Ectodermal cell (in vitro differentiated cells): ENCODE measurements around the gene SLFN12.
"Not testable (repeated sequence)": the region's sequence is repeated elsewhere in the genome, so short reads cannot be mapped to it uniquely, and the experiment has no call there.

ENCODE experiments used
- H3K27ac ChIP-seq: 2 replicates; pipeline ENCODE4 v1.7.0; 2013; ENCODE audit warnings: mild to moderate bottlenecking, low read depth, low read length; ENCODE audit not compliant: insufficient read depth, poor library complexity, severe bottlenecking
- H3K27me3 ChIP-seq: 2 replicates; pipeline ENCODE4 v1.7.0; 2013; ENCODE audit warnings: mild to moderate bottlenecking, low read length; ENCODE audit not compliant: insufficient read depth, control insufficient read depth, poor library complexity, severe bottlenecking
- H3K36me3 ChIP-seq: one replicate; pipeline ENCODE4 v1.7.0; 2013; ENCODE audit warnings: low read length; ENCODE audit not compliant: control insufficient read depth, insufficient read depth
- H3K4me1 ChIP-seq: one replicate; pipeline ENCODE4 v1.7.0; 2013; ENCODE audit warnings: low read length; ENCODE audit not compliant: control insufficient read depth, insufficient read depth
- H3K4me3 ChIP-seq: 2 replicates; pipeline ENCODE4 v1.7.0; 2013; ENCODE audit warnings: low read depth, low read length, control low read depth; ENCODE audit not compliant: insufficient read depth
- H3K9me3 ChIP-seq: 2 replicates; pipeline ENCODE4 v1.7.0; 2013; ENCODE audit warnings: mild to moderate bottlenecking, low read length, moderate library complexity; ENCODE audit not compliant: control insufficient read depth
- WGBS, 2 experiments: methylation state at CpG; one replicate each; pipeline ENCODE4 v1.1.7; 2013; ENCODE audit warnings: missing lambda C conversion rate in 2 of 2; 5-methylcytosine and 5-hydroxymethylcytosine counted together

SLFN12 gene

DNA sequence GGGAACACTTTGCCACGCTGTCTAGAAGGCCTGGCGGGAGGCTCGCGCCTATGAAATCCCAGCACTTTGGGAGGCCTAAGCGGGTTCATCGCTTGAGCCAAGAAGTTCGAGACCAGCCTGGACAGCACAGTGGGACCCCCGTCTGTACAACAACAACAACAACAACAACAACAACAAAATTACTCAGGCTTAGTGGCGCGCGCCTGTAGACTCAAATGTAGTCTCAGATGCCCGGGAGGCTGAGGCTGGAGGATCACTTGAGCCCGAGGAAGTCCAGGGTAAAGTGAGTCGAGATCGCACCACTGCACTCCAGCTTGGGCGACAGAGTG is 16.6 kb upstream of the SLFN12 start:
- peaks cover 16% of the 10 kb centered on the region for H3K27me3 ChIP-seq
- no peaks in the 10 kb centered on the region for H3K36me3 ChIP-seq
- no peak overlapping the region for H3K4me3 ChIP-seq
- H3K27ac ChIP-seq: no peak overlapping the region
- H3K4me1 ChIP-seq: no peaks in the 10 kb centered on the region
- no peaks in the 10 kb centered on the region for H3K9me3 ChIP-seq
- 84 to 87% methylated on average over 16 of the region's 16 CpGs for WGBS, 2 experiments

DNA sequence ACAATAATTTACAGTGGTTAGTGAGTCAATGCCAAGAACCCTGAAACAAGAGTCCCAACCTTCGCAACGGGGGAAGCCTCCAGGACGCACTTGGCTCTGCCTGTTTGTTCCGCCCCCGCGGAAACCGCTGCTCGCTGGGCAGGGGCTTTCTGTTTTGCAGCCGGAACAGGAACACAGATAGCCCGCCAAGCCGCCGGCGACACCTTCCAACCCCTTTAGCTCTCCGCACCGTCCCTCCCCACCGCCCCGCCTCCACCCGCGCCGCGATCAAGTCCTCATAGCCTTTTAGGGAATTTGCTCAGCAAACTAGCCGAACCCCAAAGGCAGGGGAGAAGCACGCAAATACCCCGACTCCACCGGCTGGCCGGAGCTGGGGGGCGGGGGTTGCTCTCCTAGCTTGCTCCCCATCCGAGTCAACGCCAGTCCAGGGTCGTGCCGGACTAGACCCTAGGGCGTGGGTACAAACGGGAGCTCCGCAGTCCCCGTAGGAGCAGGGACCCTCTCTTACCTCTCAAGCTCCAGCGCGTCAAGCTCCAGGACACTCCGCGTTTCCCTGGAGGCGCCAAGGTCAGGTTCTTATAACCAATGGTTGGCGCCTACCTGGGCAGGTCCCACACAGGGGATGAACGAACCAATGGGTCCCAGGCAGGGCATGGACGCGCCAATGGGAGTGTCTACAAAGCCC is 16.1 kb upstream of the SLFN12 start, which contains the start of gene SLFN13:
SLFN13 (minus strand) TSS at position 553 of the 685 bp plus-strand sequence. CDS start 3,086 bp downstream, outside the sequence.
- Histone ChIP-seq H3K4me3 (peak within 1 kb of the TSS; percentile 3), H3K36me3 (no peaks in the 10 kb centered on the region), H3K27me3 (peaks cover 16% of the 10 kb centered on the region), H3K9me3 (no peaks in the 10 kb centered on the region), H3K4me1 (no peaks in the 10 kb centered on the region), H3K27ac (no peak within 1 kb of the TSS)
- WGBS, 2 experiments: 66 to 69% methylated on average over 44 of the region's 44 CpGs

DNA sequence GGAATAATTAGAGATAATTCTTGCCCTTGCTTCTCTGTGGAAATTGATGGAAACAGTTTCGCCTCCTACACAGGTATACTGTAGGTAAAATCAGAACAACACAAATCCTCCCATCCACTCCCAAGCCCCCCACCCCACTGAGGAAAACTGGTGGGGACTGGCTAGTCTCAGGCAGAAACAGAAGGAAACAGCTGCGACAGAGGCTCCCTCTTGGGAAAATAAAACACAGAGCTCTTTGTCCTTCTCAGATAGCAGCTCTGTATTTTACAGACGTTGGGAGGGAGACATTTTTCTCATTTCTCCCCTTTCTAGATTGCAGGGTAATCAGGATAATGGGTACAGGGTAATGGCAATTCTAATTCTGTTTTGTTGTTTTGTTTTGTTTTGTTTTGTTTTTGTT is 15.2 kb upstream of the SLFN12 start:
- no peaks in the 10 kb centered on the region for H3K36me3 ChIP-seq
- no peaks in the 10 kb centered on the region for H3K9me3 ChIP-seq
- H3K4me3 ChIP-seq: no peak overlapping the region
- no peak overlapping the region for H3K27ac ChIP-seq
- peaks cover 16% of the 10 kb centered on the region for H3K27me3 ChIP-seq
- no peaks in the 10 kb centered on the region for H3K4me1 ChIP-seq
- WGBS, 2 experiments: 46 to 63% methylated on average over 3 of the region's 3 CpGs

DNA sequence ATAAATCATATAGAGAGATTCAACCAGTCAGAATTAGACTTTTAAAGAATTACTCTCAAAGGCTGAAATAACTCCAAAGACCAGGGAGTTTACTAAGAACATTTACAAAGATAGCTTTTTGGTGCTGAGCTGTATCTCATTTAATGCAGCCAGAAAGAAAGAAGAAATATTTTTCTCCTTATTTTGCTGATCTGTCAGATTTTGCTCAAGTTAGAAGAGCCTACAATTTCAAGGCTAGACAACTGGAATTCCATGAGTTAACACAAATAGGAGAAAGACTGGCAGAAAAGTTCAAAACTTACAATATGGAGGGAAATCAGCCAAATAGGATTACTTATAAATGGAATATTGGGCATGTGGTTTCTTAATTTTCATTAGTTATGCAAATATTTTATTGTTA is 6.1 kb upstream of the SLFN12 start:
- H3K27ac ChIP-seq: no peak overlapping the region
- H3K27me3 ChIP-seq: no peaks in the 10 kb centered on the region
- H3K36me3 ChIP-seq: no peaks in the 10 kb centered on the region
- H3K9me3 ChIP-seq: no peaks in the 10 kb centered on the region
- peaks cover 3% of the 10 kb centered on the region for H3K4me1 ChIP-seq
- H3K4me3 ChIP-seq: no peak overlapping the region

DNA sequence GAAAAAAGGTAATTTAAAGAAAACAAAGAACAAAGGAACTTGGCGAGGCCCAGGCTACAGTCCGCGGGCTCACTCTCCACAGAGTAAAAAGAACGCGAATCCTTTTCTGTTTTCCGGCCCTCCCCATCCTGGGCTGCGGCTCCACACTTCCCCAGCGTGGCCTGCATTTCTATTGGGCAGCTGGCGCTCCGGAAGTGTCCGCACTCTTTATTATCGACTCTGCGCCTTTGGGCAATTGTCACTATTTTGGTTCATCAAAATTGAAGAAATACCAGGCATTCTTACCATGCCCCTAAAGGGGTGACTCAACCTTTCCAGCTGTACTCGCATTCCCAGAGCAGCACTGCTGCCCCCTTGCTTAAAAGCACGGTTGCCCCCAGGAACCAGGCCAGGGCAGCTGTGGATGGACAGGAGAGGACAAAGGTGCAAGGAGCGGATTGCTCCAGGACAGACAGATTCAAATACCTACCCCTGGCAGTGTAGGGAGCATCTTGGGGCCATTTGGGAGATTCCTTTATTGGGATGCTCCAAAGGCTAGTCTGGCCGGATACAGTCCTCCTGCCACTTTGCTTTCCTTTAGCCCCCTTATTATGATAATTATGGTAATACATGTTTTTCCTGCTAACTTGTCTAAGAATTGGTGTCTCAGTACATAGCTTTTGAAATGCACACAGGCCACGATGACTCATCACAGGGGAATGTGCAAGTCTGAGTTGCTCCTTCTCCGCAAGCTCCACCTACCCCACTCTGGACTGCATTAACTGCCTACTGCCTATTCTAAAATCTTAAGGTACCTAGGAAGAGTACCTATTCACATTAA is 985 bp upstream of the SLFN12 start:
- no peak overlapping the region for H3K4me3 ChIP-seq
- WGBS, 2 experiments: 65 to 69% methylated on average over 18 to 19 of the region's 19 CpGs
- peak overlapping the region; percentile 85 for H3K27ac ChIP-seq
- peaks cover 5% of the 10 kb centered on the region for H3K4me1 ChIP-seq
- no peaks in the 10 kb centered on the region for H3K9me3 ChIP-seq
- H3K27me3 ChIP-seq: peaks cover 4% of the 10 kb centered on the region
- H3K36me3 ChIP-seq: no peaks in the 10 kb centered on the region

DNA sequence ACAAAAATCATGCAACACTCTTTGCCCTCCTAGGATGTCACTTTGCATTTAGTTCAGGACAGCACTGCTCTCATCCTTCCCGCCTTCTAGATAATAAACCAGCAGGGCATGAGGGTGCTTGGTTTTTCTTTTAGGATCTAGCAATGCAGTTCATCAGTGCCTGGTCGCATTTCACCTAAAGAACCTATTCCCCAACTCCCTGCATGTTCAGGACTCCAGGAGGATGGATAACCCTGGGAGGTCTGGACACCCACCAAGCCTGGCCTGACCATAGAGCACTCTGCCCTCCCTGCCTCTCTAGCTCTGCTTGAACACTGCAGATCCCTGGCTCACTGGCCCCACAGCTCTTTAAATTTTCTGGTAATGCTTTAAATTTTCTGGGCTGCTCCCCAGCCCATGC is 2.6 kb downstream of the SLFN12 start:
- Histone ChIP-seq H3K27ac (no peak overlapping the region), H3K4me3 (no peak overlapping the region), H3K4me1 (peaks cover 5% of the 10 kb centered on the region), H3K27me3 (peaks cover 4% of the 10 kb centered on the region), H3K36me3 (no peaks in the 10 kb centered on the region), H3K9me3 (no peaks in the 10 kb centered on the region)
- WGBS, 2 experiments: 48 to 56% methylated on average over 2 of the region's 2 CpGs

DNA sequence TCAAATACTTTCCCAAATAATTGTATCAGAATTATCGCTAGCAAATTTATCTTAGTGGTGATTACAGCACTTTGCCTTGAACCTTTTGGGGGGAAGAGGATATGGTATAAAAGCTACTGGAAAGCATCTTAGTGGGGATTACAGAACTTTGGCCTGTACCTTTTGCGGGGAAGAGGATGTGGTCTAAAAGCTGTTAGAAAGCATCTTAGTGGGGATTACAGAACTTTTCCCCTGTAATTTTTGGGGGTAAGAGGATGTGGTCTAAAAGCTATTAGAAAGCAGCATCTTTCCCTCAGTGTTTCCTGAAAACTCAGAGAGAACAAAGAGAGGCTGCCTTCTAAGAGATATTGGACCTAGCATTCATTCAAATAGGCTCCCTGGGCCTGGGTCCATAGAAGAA is 4.1 kb downstream of the SLFN12 start:
- Histone ChIP-seq H3K4me3 (no peak overlapping the region), H3K27me3 (peaks cover 4% of the 10 kb centered on the region), H3K27ac (no peak overlapping the region), H3K4me1 (peaks cover under 1% of the 10 kb centered on the region), H3K9me3 (no peaks in the 10 kb centered on the region), H3K36me3 (no peaks in the 10 kb centered on the region)
- WGBS, 2 experiments: 91 to 93% methylated on average over 2 of the region's 2 CpGs

DNA sequence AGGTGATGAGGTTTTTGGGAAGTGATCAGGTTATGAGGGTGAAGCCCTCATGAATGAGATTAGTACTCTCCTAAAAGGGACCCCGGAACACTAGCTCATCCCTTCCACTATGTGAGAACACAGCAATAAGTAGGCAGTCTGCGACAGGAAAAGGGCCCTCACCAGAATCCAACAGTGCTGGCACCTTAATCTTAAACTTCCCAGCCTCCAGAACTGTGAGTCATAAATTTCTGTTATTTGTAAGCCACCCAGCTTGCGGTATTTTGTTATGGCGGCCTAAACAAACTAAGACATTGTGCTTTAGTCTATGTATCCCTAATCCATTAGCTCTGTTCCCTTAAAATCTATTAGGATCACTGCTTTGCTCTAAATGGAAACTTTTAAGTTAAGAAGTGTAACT is 8.5 kb downstream of the SLFN12 start:
- Histone ChIP-seq H3K4me3 (no peak overlapping the region), H3K9me3 (no peaks in the 10 kb centered on the region), H3K36me3 (no peaks in the 10 kb centered on the region), H3K27ac (no peak overlapping the region), H3K27me3 (no peaks in the 10 kb centered on the region), H3K4me1 (no peaks in the 10 kb centered on the region)
- WGBS, 2 experiments: 92 to 98% methylated on average over 4 of the region's 4 CpGs

DNA sequence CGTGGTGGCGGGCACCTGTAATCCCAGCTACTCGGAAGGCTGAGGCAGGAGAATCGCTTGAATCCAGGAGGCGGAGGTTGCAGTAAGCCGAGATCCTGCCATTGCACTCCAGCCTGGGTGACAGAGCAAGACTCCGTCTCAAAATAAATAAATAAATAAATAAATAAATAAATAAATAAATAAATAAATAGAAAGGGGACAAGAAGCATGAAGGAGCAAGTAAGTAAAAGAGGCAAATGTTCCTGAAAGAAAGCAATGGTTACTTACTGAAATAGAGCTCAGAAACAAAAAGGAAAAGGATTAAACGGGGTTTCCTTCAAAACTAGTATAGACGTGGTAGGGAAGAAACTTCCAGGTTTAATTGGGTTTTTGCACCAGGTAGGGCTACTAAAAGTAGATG is 11.2 kb downstream of the SLFN12 start:
- not testable (repeated sequence) for H3K4me1 ChIP-seq, H3K4me3 ChIP-seq, H3K9me3 ChIP-seq, H3K27me3 ChIP-seq, H3K27ac ChIP-seq, H3K36me3 ChIP-seq
- WGBS, 2 experiments: 94 to 98% methylated on average over 8 of the region's 9 CpGs

DNA sequence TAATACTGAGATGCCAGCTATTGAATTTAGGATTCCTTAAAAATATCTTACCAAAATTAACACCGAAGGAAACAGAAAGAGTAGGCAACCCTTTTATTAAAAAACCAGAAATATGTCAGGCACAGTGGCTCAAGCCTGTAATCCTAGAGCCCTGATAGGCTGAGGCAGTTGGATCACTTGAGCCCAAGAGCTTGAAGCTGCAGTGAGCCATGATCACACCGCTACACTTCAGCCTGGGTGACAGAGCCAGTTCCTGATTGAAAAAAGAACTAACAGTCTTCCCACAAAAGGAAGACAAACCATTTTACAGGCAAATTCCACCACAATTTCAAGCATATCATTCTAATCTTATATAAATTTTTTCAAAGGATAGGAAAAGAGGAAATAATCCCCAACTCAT is 15.6 kb downstream of the SLFN12 start:
- no peaks in the 10 kb centered on the region for H3K9me3 ChIP-seq
- no peaks in the 10 kb centered on the region for H3K4me1 ChIP-seq
- H3K4me3 ChIP-seq: no peak overlapping the region
- no peak overlapping the region for H3K27ac ChIP-seq
- H3K36me3 ChIP-seq: no peaks in the 10 kb centered on the region
- WGBS, 2 experiments: 89 to 90% methylated on average over 2 of the region's 2 CpGs
- H3K27me3 ChIP-seq: no peaks in the 10 kb centered on the region
